ENCODE data around the gene CDK15.

CDK15 gene

DNA sequence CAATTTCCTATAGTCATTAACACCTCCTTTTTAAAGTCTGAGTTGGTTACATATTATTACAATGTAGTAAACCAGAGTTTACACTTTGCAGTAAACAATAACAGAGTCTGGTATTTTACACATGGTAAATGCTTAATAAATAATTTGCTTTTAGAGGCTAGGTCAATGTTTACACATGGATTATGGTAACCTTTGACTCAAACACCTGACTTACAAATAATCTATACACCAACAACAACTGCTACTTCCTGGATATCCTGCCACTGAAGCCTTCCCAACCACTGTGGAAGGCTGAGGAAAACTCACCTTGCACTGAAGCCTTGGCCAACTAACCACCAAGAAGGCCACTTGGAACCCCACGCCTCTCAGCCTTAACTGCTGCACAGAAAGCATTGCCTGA, 31.0 kb upstream of the CDK15 start:
- Histone ChIP-seq H3K9me3 (replicated peaks; ENCODE audit: insufficient read depth, low read length) (no peaks in the 10 kb centered on the region), H3K4me3 (ENCODE audit: low read length) (no peak overlapping the region), H3K27me3 (replicated peaks; ENCODE audit: insufficient read depth, low read length) (no peaks in the 10 kb centered on the region), H3K79me2 (ENCODE audit: low read length) (peaks cover 58% of the 10 kb centered on the region), H3K9me2 (replicated peaks; ENCODE audit: insufficient read depth, low read length) (no peaks in the 10 kb centered on the region), H3K9ac (ENCODE audit: low read length) (no peak overlapping the region), H2AFZ (ENCODE audit: low read length) (no peak overlapping the region), H3K36me3 (replicated peaks; ENCODE audit: insufficient read depth, low read length) (no peaks in the 10 kb centered on the region), H4K20me1 (ENCODE audit: insufficient read depth, low read length) (no peaks in the 10 kb centered on the region), H3F3A (ENCODE audit: insufficient read depth, low read length) (no peaks in the 10 kb centered on the region), H3K4me2 (ENCODE audit: low read depth, low read length) (no peak overlapping the region), H3K27ac (ENCODE audit: low read length) (no peak overlapping the region), H3K4me1 (ENCODE audit: low read length) (peaks cover 5% of the 10 kb centered on the region; the same call in 1 of the 2 replicates)
- no peak for DNase-seq
- TF ChIP-seq CTCF (IDR thresholded peaks at IDR 0.05; ENCODE audit: low read length) (no peak), EZH2phosphoT487 (IDR thresholded peaks at IDR 0.05; ENCODE audit: low read length) (no peak), EZH2 (optimal IDR thresholded peaks at IDR 0.05; ENCODE audit: low read depth, low read length) (no peak)

DNA sequence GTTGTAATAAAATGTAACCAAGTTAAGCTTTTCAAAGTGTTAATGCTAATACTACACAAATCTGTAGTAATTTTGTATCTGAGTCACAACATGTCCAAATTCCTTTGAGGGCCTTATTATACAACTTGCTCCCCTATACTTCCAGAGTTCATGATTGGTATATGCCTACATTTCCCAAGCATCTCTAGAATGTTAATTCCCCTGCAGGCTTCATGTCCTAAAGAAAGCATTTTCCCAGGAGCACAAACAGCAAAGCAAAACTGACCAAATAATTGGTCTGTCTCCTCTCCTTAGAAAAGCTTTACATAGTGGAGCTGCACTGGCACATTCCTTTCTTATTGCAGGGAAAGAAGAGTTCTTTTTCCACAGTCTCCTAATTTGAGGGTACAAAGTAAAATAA, 29.3 kb upstream of the CDK15 start:
- Histone ChIP-seq H3K79me2 (ENCODE audit: low read length) (peaks cover 61% of the 10 kb centered on the region), H3K9me3 (replicated peaks; ENCODE audit: insufficient read depth, low read length) (no peaks in the 10 kb centered on the region), H3K4me2 (ENCODE audit: low read depth, low read length) (no peak overlapping the region), H3K27ac (ENCODE audit: low read length) (no peak overlapping the region), H4K20me1 (ENCODE audit: insufficient read depth, low read length) (no peaks in the 10 kb centered on the region), H3K9me2 (replicated peaks; ENCODE audit: insufficient read depth, low read length) (no peaks in the 10 kb centered on the region), H3K36me3 (replicated peaks; ENCODE audit: insufficient read depth, low read length) (no peaks in the 10 kb centered on the region), H3F3A (ENCODE audit: insufficient read depth, low read length) (peaks cover 4% of the 10 kb centered on the region; the same call in 1 of the 2 replicates), H3K27me3 (replicated peaks; ENCODE audit: insufficient read depth, low read length) (no peaks in the 10 kb centered on the region), H3K4me1 (ENCODE audit: low read length) (peaks cover 9% of the 10 kb centered on the region; the same call in 1 of the 2 replicates), H2AFZ (ENCODE audit: low read length) (no peak overlapping the region), H3K9ac (ENCODE audit: low read length) (no peak overlapping the region), H3K4me3 (ENCODE audit: low read length) (no peak overlapping the region)
- no peak for DNase-seq
- TF ChIP-seq EZH2 (optimal IDR thresholded peaks at IDR 0.05; ENCODE audit: low read depth, low read length) = no peak
- no peak for TF ChIP-seq EZH2phosphoT487 (IDR thresholded peaks at IDR 0.05; ENCODE audit: low read length)
- TF ChIP-seq CTCF (IDR thresholded peaks at IDR 0.05; ENCODE audit: low read length) = no peak

- H2AFZ ChIP-seq (ENCODE audit: low read length) = no peak overlapping the region
- no peak overlapping the region for H3K4me3 ChIP-seq (ENCODE audit: low read length)
- H3F3A ChIP-seq (ENCODE audit: insufficient read depth, low read length) = peaks cover 4% of the 10 kb centered on the region; the same call in 1 of the 2 replicates
- TF ChIP-seq EZH2 (optimal IDR thresholded peaks at IDR 0.05; ENCODE audit: low read depth, low read length) = no peak
- no peak for TF ChIP-seq EZH2phosphoT487 (IDR thresholded peaks at IDR 0.05; ENCODE audit: low read length)
- no peak for TF ChIP-seq CTCF (IDR thresholded peaks at IDR 0.05; ENCODE audit: low read length)
- H3K4me2 ChIP-seq (ENCODE audit: low read depth, low read length) = no peak overlapping the region
- no peak for DNase-seq
- H3K9me2 ChIP-seq (replicated peaks; ENCODE audit: insufficient read depth, low read length) = no peaks in the 10 kb centered on the region
- no peak overlapping the region for H3K9ac ChIP-seq (ENCODE audit: low read length)
- H3K79me2 ChIP-seq (ENCODE audit: low read length) = peaks cover 61% of the 10 kb centered on the region
- no peaks in the 10 kb centered on the region for H3K9me3 ChIP-seq (replicated peaks; ENCODE audit: insufficient read depth, low read length)
- peaks cover 9% of the 10 kb centered on the region; the same call in 1 of the 2 replicates for H3K4me1 ChIP-seq (ENCODE audit: low read length)
- H3K27ac ChIP-seq (ENCODE audit: low read length) = no peak overlapping the region
- H4K20me1 ChIP-seq (ENCODE audit: insufficient read depth, low read length) = no peaks in the 10 kb centered on the region
- no peaks in the 10 kb centered on the region for H3K36me3 ChIP-seq (replicated peaks; ENCODE audit: insufficient read depth, low read length)
- 0 out of 2 replicates have a peak, but pooled peaks cover 4% of the 10 kb centered on the region for H3K27me3 ChIP-seq (replicated peaks; ENCODE audit: insufficient read depth, low read length)
These were observed 28.5 kb upstream of the CDK15 start for GRCh38 chr2:201777869-201778268.

Measured in MM.1S (cell line).